Fibroblast of the aortic adventitia (primary cell): ENCODE measurements around the gene SLC1A1. TPM values are rescaled to one million over a fixed set of nuclear protein-coding genes. Genes with fewer than 3 reads are reported as not detected.

Experiments used
- DNase-seq: peaks from one replicate; pipeline ENCODE4 v3.0.0-alpha.2; 2010; ENCODE audit warnings: low read depth
- H3K4me3 ChIP-seq: 2 replicates; pipeline ENCODE4 v1.5.1; 2011; ENCODE audit warnings: low read depth, mild to moderate bottlenecking, control low read depth, low read length, moderate library complexity
- CTCF ChIP-seq: IDR thresholded peaks from 2 replicates; pipeline ENCODE4 v1.5.1; 2011; ENCODE audit warnings: mild to moderate bottlenecking, low read length, control low read depth, inconsistent platforms; ENCODE audit not compliant: insufficient read depth
- total RNA-seq: library from RNA; depleted of rRNA; stranded (reverse); fragments of >200 nt; gene quantifications from 2 replicates; pipeline ENCODE4 v1.2.3, GENCODE V29; 2012; ENCODE audit warnings: low replicate concordance

SLC1A1 gene
- total RNA-seq, 1 donor: 41.7 TPM

GRCh38 chr9:4579001-4579400, 88.7 kb downstream of the SLC1A1 start:
- no peak for TF ChIP-seq CTCF
- DNase-seq: peak; percentile 80
- no peak overlapping the region for H3K4me3 ChIP-seq

- H3K4me3 ChIP-seq: no peak overlapping the region
- no peak for TF ChIP-seq CTCF
- DNase-seq: no peak
These were observed 90.9 kb downstream of the SLC1A1 start for GRCh38 chr9:4581035-4581760.

- no peak for TF ChIP-seq CTCF
- peak; percentile 32 for DNase-seq
- H3K4me3 ChIP-seq: no peak overlapping the region
These were observed 91.7 kb downstream of the SLC1A1 start for GRCh38 chr9:4581861-4582565.

GRCh38 chr9:4583001-4583400, 92.7 kb downstream of the SLC1A1 start:
- no peak for TF ChIP-seq CTCF
- no peak overlapping the region for H3K4me3 ChIP-seq
- DNase-seq: no peak

GRCh38 chr9:4584636-4585035, 94.4 kb downstream of the SLC1A1 start:
- DNase-seq: no peak
- H3K4me3 ChIP-seq: no peak overlapping the region
- TF ChIP-seq CTCF: no peak

GRCh38 chr9:4585135-4585534, 94.9 kb downstream of the SLC1A1 start:
- H3K4me3 ChIP-seq: no peak overlapping the region
- DNase-seq: no peak
- no peak for TF ChIP-seq CTCF
